SU-DHL-6 (cell line): ENCODE measurements around the gene TRIB2.

Experiments used
- H2AFZ ChIP-seq: fragments of 200-600 bp; sonication (generic); 2 replicates; pipeline ENCODE4 v1.6.1; 2014; ENCODE audit warnings: low read depth, mild to moderate bottlenecking, moderate library complexity, mixed read lengths, antibody characterized with exemption, low read length; ENCODE audit not compliant: severe bottlenecking
- H3F3A ChIP-seq: fragments of 200-600 bp; shearing (Covaris generic); 2 replicates; pipeline ENCODE4 v1.6.0; 2016; ENCODE audit warnings: antibody characterized with exemption, mild to moderate bottlenecking; ENCODE audit not compliant: insufficient read depth
- H3K27ac ChIP-seq: fragments of 200-600 bp; sonication (generic); 2 replicates; pipeline ENCODE4 v1.5.1; 2016; ENCODE audit warnings: low read depth, mild to moderate bottlenecking, low read length, moderate library complexity, mixed read lengths
- H3K27me3 ChIP-seq: fragments of 200-600 bp; sonication (generic), shearing (Covaris generic); 2 replicates; pipeline ENCODE4 v1.6.0; 2014; ENCODE audit warnings: mild to moderate bottlenecking, low read length
- H3K36me3 ChIP-seq: fragments of 200-600 bp; sonication (generic); 2 replicates; pipeline ENCODE4 v1.6.1; 2014; ENCODE audit warnings: mild to moderate bottlenecking, low read length, mixed read lengths
- H3K4me2 ChIP-seq: fragments of 300-600, 200-600 bp; shearing (Covaris generic), sonication (generic); 2 replicates; pipeline ENCODE4 v1.6.0; 2014; ENCODE audit warnings: low read length, low read depth, mild to moderate bottlenecking; ENCODE audit not compliant: poor library complexity, severe bottlenecking
- H3K4me3 ChIP-seq: fragments of 200-600 bp; sonication (generic); 2 replicates; pipeline ENCODE4 v1.5.1; 2014; ENCODE audit warnings: antibody characterized with exemption, low read length, mild to moderate bottlenecking, mixed read lengths; ENCODE audit not compliant: insufficient read depth, poor library complexity, severe bottlenecking
- H3K79me2 ChIP-seq: fragments of 200-600 bp; sonication (generic); 2 replicates; pipeline ENCODE4 v1.6.1; 2014; ENCODE audit warnings: mild to moderate bottlenecking, low read length, moderate library complexity; ENCODE audit not compliant: insufficient read depth
- H3K9ac ChIP-seq: fragments of 200-600 bp; sonication (generic); 2 replicates; pipeline ENCODE4 v1.7.0; 2014; ENCODE audit warnings: mild to moderate bottlenecking, low read length
- H3K9me2 ChIP-seq: fragments of 200-600 bp; sonication (generic); replicated peaks from 2 replicates; pipeline ENCODE4 v1.6.1; 2014; ENCODE audit warnings: low read length; ENCODE audit not compliant: insufficient read depth
- H3K9me3 ChIP-seq: fragments of 200-600 bp; sonication (generic); 2 replicates; pipeline ENCODE4 v1.6.1; 2014; ENCODE audit warnings: low read length, mixed read lengths; ENCODE audit not compliant: insufficient read depth
- H4K20me1 ChIP-seq: fragments of 200-600 bp; sonication (generic); 2 replicates; pipeline ENCODE4 v1.6.1; 2014; ENCODE audit warnings: low read depth, mild to moderate bottlenecking, antibody characterized with exemption, low read length, moderate library complexity, mixed read lengths
- CTCF ChIP-seq: fragments of 200-600 bp; sonication (generic); IDR thresholded peaks from one replicate; pipeline ENCODE4 v1.5.1; 2017; ENCODE audit warnings: antibody characterized with exemption, mild to moderate bottlenecking, low read length, moderate library complexity; ENCODE audit not compliant: insufficient read depth, poor library complexity, severe bottlenecking
- EZH2phosphoT487 ChIP-seq: fragments of 200-600 bp; sonication (generic), shearing (Covaris generic); conservative IDR thresholded peaks from 2 replicates; pipeline ENCODE4 v1.6.1; 2018; ENCODE audit warnings: mild to moderate bottlenecking, antibody characterized with exemption, low read length, moderate library complexity, mixed read lengths

The TRIB2 gene

GRCh38 chr2:12725233-12726187, 8.8 kb downstream of the TRIB2 start:
- TF ChIP-seq CTCF = no peak
- no peak for TF ChIP-seq EZH2phosphoT487
- H3K36me3 ChIP-seq = peaks cover 40% of the 10 kb centered on the region
- H3K79me2 ChIP-seq = peaks cover 99% of the 10 kb centered on the region

GRCh38 chr2:12726271-12726670, 9.5 kb downstream of the TRIB2 start:
- Histone ChIP-seq H3F3A (peaks cover 24% of the 10 kb centered on the region), H3K4me3 (no peak overlapping the region), H3K79me2 (peaks cover 99% of the 10 kb centered on the region), H3K9me2 (no peaks in the 10 kb centered on the region), H3K36me3 (peaks cover 40% of the 10 kb centered on the region), H3K27ac (peak overlapping the region; percentile 19; the same call in 1 of the 2 replicates), H4K20me1 (peaks cover 24% of the 10 kb centered on the region), H3K4me2 (no peak overlapping the region), H2AFZ (no peak overlapping the region), H3K9me3 (no peaks in the 10 kb centered on the region), H3K9ac (no peak overlapping the region), H3K27me3 (no peaks in the 10 kb centered on the region)
- TF ChIP-seq CTCF = no peak
- no peak for TF ChIP-seq EZH2phosphoT487

More at GRCh38 chr2:12725233-12726187, 8.8 kb downstream of the TRIB2 start:
- H3K9me2 ChIP-seq = no peaks in the 10 kb centered on the region
- no peak overlapping the region for H2AFZ ChIP-seq
- no peak overlapping the region for H3K27ac ChIP-seq
- H4K20me1 ChIP-seq = peaks cover 24% of the 10 kb centered on the region
- no peak overlapping the region for H3K9ac ChIP-seq
- no peak overlapping the region for H3K4me3 ChIP-seq
- peaks cover 27% of the 10 kb centered on the region for H3F3A ChIP-seq
- H3K4me2 ChIP-seq = no peak overlapping the region
- no peaks in the 10 kb centered on the region for H3K27me3 ChIP-seq
- no peaks in the 10 kb centered on the region for H3K9me3 ChIP-seq

GRCh38 chr2:12727065-12727464, 10.3 kb downstream of the TRIB2 start:
- Histone ChIP-seq H3K27me3 (no peaks in the 10 kb centered on the region), H3K9me2 (no peaks in the 10 kb centered on the region), H3K79me2 (peaks cover 99% of the 10 kb centered on the region), H3K4me2 (peak overlapping the region; percentile 55), H4K20me1 (peaks cover 20% of the 10 kb centered on the region), H3K4me3 (no peak overlapping the region), H3K27ac (peak overlapping the region; percentile 77), H3F3A (peaks cover 24% of the 10 kb centered on the region), H3K36me3 (peaks cover 40% of the 10 kb centered on the region), H3K9me3 (no peaks in the 10 kb centered on the region), H3K9ac (no peak overlapping the region), H2AFZ (no peak overlapping the region)
- no peak for TF ChIP-seq EZH2phosphoT487
- TF ChIP-seq CTCF = no peak
